Keratinocyte (primary cell): Measurements from ENCODE around the gene ACSL3. TPM values are rescaled to one million over a fixed set of nuclear protein-coding genes. Genes with fewer than 3 reads are reported as not detected.
A peak's percentile ranks its signal among the peaks of the same experiment; 100 is the strongest.

ENCODE experiments used
- DNase-seq: peaks from one replicate; pipeline ENCODE4 v3.0.0-alpha.2; 2011; ENCODE audit warnings: low read depth, missing footprints, low spot score
- FAIRE-seq: peaks from 2 replicates; lab custom pipeline; 2011; peaks lifted over from hg19 to GRCh38; lab: Jason Lieb, UNC
- H2AFZ ChIP-seq: 2 replicates; pipeline ENCODE4 v1.6.0; 2012; ENCODE audit warnings: low read length, control low read depth, inconsistent platforms; ENCODE audit not compliant: control insufficient read depth
- H3K27ac ChIP-seq: 2 replicates; pipeline ENCODE4 v1.5.1; 2011; ENCODE audit warnings: low read length; ENCODE audit not compliant: control insufficient read depth, insufficient read depth
- H3K27me3 ChIP-seq: 3 replicates; pipeline ENCODE4 v1.6.0; 2011; ENCODE audit warnings: low read length; ENCODE audit not compliant: control insufficient read depth, insufficient read depth; ENCODE audit errors: extremely low read depth
- H3K36me3 ChIP-seq, 2 experiments: 2 replicates in 1 of 2; 3 replicates in 1 of 2; pipeline ENCODE4 v1.5.1; 2011; ENCODE audit warnings: low read length in 2 of 2, mild to moderate bottlenecking in 1 of 2; ENCODE audit not compliant: control insufficient read depth in 2 of 2, insufficient read depth in 2 of 2; ENCODE audit errors: extremely low read depth in 1 of 2
- H3K4me1 ChIP-seq: 3 replicates; pipeline ENCODE4 v1.5.1; 2011; ENCODE audit warnings: low read length; ENCODE audit not compliant: control insufficient read depth, insufficient read depth; ENCODE audit errors: extremely low read depth
- H3K4me2 ChIP-seq: 3 replicates; pipeline ENCODE4 v1.6.0; 2011; ENCODE audit warnings: low read depth, low read length; ENCODE audit not compliant: control insufficient read depth, insufficient read depth; ENCODE audit errors: extremely low read depth
- H3K4me3 ChIP-seq, 3 experiments: fragments of 200-600 bp in 1 of 3; sonication (generic) in 1 of 3; 2 replicates in 2 of 3; 3 replicates in 1 of 3; pipeline ENCODE4 v1.5.1; 2011 to 2016; ENCODE audit warnings: low read length in 3 of 3, mild to moderate bottlenecking in 3 of 3, control low read depth in 2 of 3, inconsistent platforms in 1 of 3, low read depth in 1 of 3, mixed read lengths in 1 of 3, mixed run types in 1 of 3, moderate library complexity in 1 of 3; ENCODE audit not compliant: control insufficient read depth in 2 of 3, insufficient read depth in 2 of 3; ENCODE audit errors: extremely low read depth in 1 of 3
- H3K79me2 ChIP-seq: 2 replicates; pipeline ENCODE4 v1.6.0; 2012; ENCODE audit warnings: low read length; ENCODE audit not compliant: control insufficient read depth, insufficient read depth
- H3K9ac ChIP-seq: 3 replicates; pipeline ENCODE4 v1.6.0; 2011; ENCODE audit warnings: low read length; ENCODE audit not compliant: control insufficient read depth, insufficient read depth; ENCODE audit errors: extremely low read depth
- H3K9me1 ChIP-seq: 3 replicates; pipeline ENCODE4 v1.6.0; 2011; ENCODE audit warnings: low read length; ENCODE audit not compliant: control insufficient read depth, insufficient read depth; ENCODE audit errors: extremely low read depth
- H3K9me3 ChIP-seq: 2 replicates; pipeline ENCODE4 v1.5.1; 2012; ENCODE audit warnings: low read depth, low read length; ENCODE audit not compliant: control insufficient read depth
- H4K20me1 ChIP-seq: 3 replicates; pipeline ENCODE4 v1.6.0; 2011; ENCODE audit warnings: low read length; ENCODE audit not compliant: control insufficient read depth, insufficient read depth; ENCODE audit errors: extremely low read depth
- EZH2 ChIP-seq: IDR thresholded peaks from one replicate; pipeline ENCODE4 v1.6.1; 2012; ENCODE audit warnings: inconsistent platforms, mild to moderate bottlenecking, low read length, moderate library complexity
- dilution Hi-C: fragments of 300-500 bp; cut with MboI; formaldehyde crosslinking; loops from one replicate; pipeline ENCODE4 v1.7.0; 2020; ENCODE audit warnings: low sequenced_read_pairs; ENCODE audit not compliant: extremely low pct_ligation_motif_present
- polyA plus RNA-seq, 5 experiments: library from polyadenylated mRNA; depleted of rRNA in 3 of 5; stranded (reverse) in 3 of 5; stranded (forward) in 1 of 5; unstranded in 1 of 5; fragments of >200 nt; gene quantifications; 1 replicate in 1 of 5; 2 replicates in 3 of 5; 3 replicates in 1 of 5; pipeline versions ENCODE4 v1.2.1 to v1.2.3, GENCODE V29; 2011 to 2012; ENCODE audit warnings: missing spikeins in 2 of 5, low read depth in 1 of 5, low replicate concordance in 1 of 5
- TF ChIP-seq, protein P1 (sequence below), 3 experiments: IDR thresholded peaks in 1 of 3; conservative IDR thresholded peaks in 1 of 3; optimal IDR thresholded peaks in 1 of 3; 2 replicates in 2 of 3; 3 replicates in 1 of 3; pipeline versions ENCODE3 to v1.5.1; 2011; ENCODE audit warnings: low read length in 3 of 3, mild to moderate bottlenecking in 3 of 3, moderate library complexity in 2 of 3, control low read depth in 1 of 3, inconsistent platforms in 1 of 3; ENCODE audit not compliant: insufficient read depth in 2 of 3; ENCODE audit errors: extremely low read depth in 1 of 3

Gene ACSL3
- polyA plus RNA-seq, 1 donor (not counting 4 experiments of a cell fraction or from before 2014, with no cell fraction given), result 197 TPM

GRCh38 chr2:222927600-222927999, 66.8 kb downstream of the ACSL3 start:
- Histone ChIP-seq H3K4me1 (no peaks in the 10 kb centered on the region), H3K9ac (no peak overlapping the region), H3K36me3 (peaks cover 15 to 22% of the 10 kb centered on the region in 2 experiments), H3K27ac (no peak overlapping the region), H3K79me2 (peaks cover 4% of the 10 kb centered on the region), H3K4me3 (no peak overlapping the region), H3K4me2 (no peak overlapping the region), H3K27me3 (no peaks in the 10 kb centered on the region), H2AFZ (no peak overlapping the region), H3K9me3 (no peaks in the 10 kb centered on the region), H3K9me1 (no peaks in the 10 kb centered on the region), H4K20me1 (no peaks in the 10 kb centered on the region)
- dilution Hi-C loops, result no loop called here
- TF ChIP-seq, protein P1, sequence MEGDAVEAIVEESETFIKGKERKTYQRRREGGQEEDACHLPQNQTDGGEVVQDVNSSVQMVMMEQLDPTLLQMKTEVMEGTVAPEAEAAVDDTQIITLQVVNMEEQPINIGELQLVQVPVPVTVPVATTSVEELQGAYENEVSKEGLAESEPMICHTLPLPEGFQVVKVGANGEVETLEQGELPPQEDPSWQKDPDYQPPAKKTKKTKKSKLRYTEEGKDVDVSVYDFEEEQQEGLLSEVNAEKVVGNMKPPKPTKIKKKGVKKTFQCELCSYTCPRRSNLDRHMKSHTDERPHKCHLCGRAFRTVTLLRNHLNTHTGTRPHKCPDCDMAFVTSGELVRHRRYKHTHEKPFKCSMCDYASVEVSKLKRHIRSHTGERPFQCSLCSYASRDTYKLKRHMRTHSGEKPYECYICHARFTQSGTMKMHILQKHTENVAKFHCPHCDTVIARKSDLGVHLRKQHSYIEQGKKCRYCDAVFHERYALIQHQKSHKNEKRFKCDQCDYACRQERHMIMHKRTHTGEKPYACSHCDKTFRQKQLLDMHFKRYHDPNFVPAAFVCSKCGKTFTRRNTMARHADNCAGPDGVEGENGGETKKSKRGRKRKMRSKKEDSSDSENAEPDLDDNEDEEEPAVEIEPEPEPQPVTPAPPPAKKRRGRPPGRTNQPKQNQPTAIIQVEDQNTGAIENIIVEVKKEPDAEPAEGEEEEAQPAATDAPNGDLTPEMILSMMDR (optimal IDR thresholded peaks at IDR 0.05 in 1 of 3, IDR thresholded peaks at IDR 0.05 in 1 of 3, conservative IDR thresholded peaks at IDR 0.05 in 1 of 3; ENCODE audit: extremely low read depth in 1 of 3, insufficient read depth in 2 of 3, low read length in 3 of 3), result no peak
- TF ChIP-seq EZH2, result no peak
- FAIRE-seq (no peak), DNase-seq (no peak)

DNA sequence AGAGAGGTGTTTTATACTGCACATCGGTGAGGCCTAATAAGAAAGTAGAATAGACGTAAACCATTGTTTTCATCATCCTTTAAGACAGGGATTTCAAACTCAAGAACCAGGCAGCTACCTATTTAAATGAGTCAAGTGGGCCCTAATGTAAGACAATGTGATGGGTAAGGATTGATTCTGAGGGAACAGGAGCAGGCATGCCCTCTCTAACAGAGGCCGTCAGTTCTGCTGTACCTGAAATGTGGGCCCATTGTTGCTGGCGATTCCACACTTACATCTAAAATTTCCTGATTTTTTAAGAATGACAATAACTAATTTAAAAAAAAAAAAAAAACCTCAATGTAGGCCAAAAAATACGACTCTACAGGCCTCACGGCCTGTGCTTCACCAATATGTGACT, 67.5 kb downstream of the ACSL3 start:
- H3K9me3 ChIP-seq, result no peaks in the 10 kb centered on the region
- H3K9ac ChIP-seq, result no peak overlapping the region
- H3K4me1 ChIP-seq, result no peaks in the 10 kb centered on the region
- H4K20me1 ChIP-seq, result no peaks in the 10 kb centered on the region
- H2AFZ ChIP-seq, result no peak overlapping the region
- FAIRE-seq, result peak; percentile 36
- H3K4me2 ChIP-seq, result no peak overlapping the region
- H3K27ac ChIP-seq, result no peak overlapping the region
- DNase-seq, result no peak
- TF ChIP-seq, protein P1 (optimal IDR thresholded peaks at IDR 0.05 in 1 of 3, IDR thresholded peaks at IDR 0.05 in 1 of 3, conservative IDR thresholded peaks at IDR 0.05 in 1 of 3; ENCODE audit: extremely low read depth in 1 of 3, insufficient read depth in 2 of 3, low read length in 3 of 3), result no peak
- TF ChIP-seq EZH2, result no peak
- dilution Hi-C loops, result no loop called here
- peaks cover 4% of the 10 kb centered on the region for H3K79me2 ChIP-seq
- H3K4me3 ChIP-seq, result no peak overlapping the region
- H3K36me3 ChIP-seq, result peaks cover 18% of the 10 kb centered on the region in 2 experiments
- no peaks in the 10 kb centered on the region for H3K27me3 ChIP-seq
- H3K9me1 ChIP-seq, result no peaks in the 10 kb centered on the region
